Endothelial cell (in vitro differentiated cells): ENCODE measurements around the gene TAF1B. TPM values are rescaled to one million over a fixed set of nuclear protein-coding genes. Genes with fewer than 3 reads are reported as not detected.

ENCODE experiments used
- DNase-seq: peaks from one replicate; pipeline ENCODE4 v3.0.0; 2021; ENCODE audit warnings: low spot score
- H3K27ac Mint-ChIP-seq: one replicate; pipeline ENCODE4 v1.8.0; 2021; ENCODE audit warnings: mixed read lengths, inconsistent platforms; ENCODE audit not compliant: unreplicated experiment
- H3K27me3 Mint-ChIP-seq: one replicate; pipeline ENCODE4 v1.8.0; 2021; ENCODE audit warnings: mild to moderate bottlenecking, moderate library complexity, mixed read lengths, inconsistent platforms; ENCODE audit not compliant: unreplicated experiment
- H3K36me3 Mint-ChIP-seq: one replicate; pipeline ENCODE4 v1.8.0; 2021; ENCODE audit warnings: mild to moderate bottlenecking, low read depth, mixed read lengths, inconsistent platforms; ENCODE audit not compliant: unreplicated experiment
- H3K4me1 Mint-ChIP-seq: one replicate; pipeline ENCODE4 v1.8.0; 2021; ENCODE audit warnings: mild to moderate bottlenecking, mixed read lengths, inconsistent platforms; ENCODE audit not compliant: unreplicated experiment
- H3K4me3 Mint-ChIP-seq: one replicate; pipeline ENCODE4 v1.8.0; 2021; ENCODE audit warnings: mild to moderate bottlenecking, mixed read lengths, inconsistent platforms; ENCODE audit not compliant: unreplicated experiment
- H3K9me3 Mint-ChIP-seq: one replicate; pipeline ENCODE4 v1.8.0; 2021; ENCODE audit warnings: mixed read lengths, inconsistent platforms; ENCODE audit not compliant: unreplicated experiment
- total RNA-seq: library from RNA; stranded (reverse); fragmentation: NEBNext Ultra II Directional; extraction: Animal tissue kit (Norgen Biotek cat#: 25700); gene quantifications from one replicate; pipeline ENCODE4 v1.2.1, GENCODE V29; 2021; ENCODE audit not compliant: unreplicated experiment
- TF ChIP-seq, protein P1 (sequence below): fragments of 200-600 bp; sonication (generic); IDR thresholded peaks from one replicate; pipeline ENCODE4 v1.5.0; 2021; ENCODE audit warnings: antibody characterized with exemption; ENCODE audit not compliant: unreplicated experiment

The TAF1B gene
- total RNA-seq, 1 donor from 2014 or later: 19.5 TPM

DNA sequence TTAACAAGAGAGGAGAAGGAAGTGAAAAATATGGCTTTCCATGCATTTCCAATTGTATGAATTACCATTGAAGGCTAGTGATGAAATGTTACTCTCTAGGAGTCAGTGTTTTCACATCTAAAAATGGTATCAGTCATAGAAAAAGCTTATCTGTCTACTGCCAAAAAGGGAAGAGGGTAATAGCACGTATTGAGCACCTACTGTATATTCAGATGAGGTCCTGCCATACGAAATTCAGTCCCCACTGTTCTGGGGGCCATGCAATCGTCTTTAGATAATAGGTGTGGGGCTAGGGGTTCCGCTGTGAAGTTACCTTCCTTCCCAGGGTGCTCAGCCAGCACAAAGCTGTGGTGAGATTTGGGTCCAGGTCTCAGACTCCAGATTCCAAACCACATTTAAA lies 94.0 kb downstream of the TAF1B start:
- Mint-ChIP-seq H3K27ac (no peak overlapping the region), H3K9me3 (no peaks in the 10 kb centered on the region)

DNA sequence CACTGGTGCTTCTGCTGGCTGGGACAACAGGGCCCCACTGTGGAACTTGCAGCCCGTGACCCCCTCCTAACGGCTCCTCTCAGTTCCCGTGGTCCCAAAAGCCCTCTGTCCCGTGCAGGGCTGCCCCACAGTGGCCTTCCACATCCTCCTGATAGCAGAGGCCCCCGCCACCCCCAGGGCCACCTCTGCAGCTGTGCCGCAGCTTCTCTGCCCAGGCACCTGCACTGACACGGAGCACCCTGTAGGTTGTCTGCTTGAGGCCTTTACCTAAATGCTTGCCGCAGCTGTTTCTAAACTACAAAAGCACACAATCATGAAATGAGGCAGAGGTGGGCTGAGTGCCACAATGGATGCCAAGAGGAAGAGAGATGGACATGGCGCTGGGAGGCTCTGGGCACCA lies 94.7 kb downstream of the TAF1B start:
- Mint-ChIP-seq H3K4me1 (peaks cover 4% of the 10 kb centered on the region), H3K36me3 (peaks cover 12% of the 10 kb centered on the region), H3K4me3 (no peak overlapping the region), H3K9me3 (no peaks in the 10 kb centered on the region), H3K27me3 (no peaks in the 10 kb centered on the region), H3K27ac (no peak overlapping the region)
- TF ChIP-seq, protein P1, sequence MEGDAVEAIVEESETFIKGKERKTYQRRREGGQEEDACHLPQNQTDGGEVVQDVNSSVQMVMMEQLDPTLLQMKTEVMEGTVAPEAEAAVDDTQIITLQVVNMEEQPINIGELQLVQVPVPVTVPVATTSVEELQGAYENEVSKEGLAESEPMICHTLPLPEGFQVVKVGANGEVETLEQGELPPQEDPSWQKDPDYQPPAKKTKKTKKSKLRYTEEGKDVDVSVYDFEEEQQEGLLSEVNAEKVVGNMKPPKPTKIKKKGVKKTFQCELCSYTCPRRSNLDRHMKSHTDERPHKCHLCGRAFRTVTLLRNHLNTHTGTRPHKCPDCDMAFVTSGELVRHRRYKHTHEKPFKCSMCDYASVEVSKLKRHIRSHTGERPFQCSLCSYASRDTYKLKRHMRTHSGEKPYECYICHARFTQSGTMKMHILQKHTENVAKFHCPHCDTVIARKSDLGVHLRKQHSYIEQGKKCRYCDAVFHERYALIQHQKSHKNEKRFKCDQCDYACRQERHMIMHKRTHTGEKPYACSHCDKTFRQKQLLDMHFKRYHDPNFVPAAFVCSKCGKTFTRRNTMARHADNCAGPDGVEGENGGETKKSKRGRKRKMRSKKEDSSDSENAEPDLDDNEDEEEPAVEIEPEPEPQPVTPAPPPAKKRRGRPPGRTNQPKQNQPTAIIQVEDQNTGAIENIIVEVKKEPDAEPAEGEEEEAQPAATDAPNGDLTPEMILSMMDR: no peak
- no peak for DNase-seq

More for the DNA sequence above, 94.0 kb downstream of the TAF1B start:
- H3K27me3 Mint-ChIP-seq: no peaks in the 10 kb centered on the region
- no peak for DNase-seq
- peaks cover 15% of the 10 kb centered on the region for H3K36me3 Mint-ChIP-seq
- H3K4me1 Mint-ChIP-seq: peaks cover 4% of the 10 kb centered on the region
- TF ChIP-seq, protein P1: no peak
- no peak overlapping the region for H3K4me3 Mint-ChIP-seq

DNA sequence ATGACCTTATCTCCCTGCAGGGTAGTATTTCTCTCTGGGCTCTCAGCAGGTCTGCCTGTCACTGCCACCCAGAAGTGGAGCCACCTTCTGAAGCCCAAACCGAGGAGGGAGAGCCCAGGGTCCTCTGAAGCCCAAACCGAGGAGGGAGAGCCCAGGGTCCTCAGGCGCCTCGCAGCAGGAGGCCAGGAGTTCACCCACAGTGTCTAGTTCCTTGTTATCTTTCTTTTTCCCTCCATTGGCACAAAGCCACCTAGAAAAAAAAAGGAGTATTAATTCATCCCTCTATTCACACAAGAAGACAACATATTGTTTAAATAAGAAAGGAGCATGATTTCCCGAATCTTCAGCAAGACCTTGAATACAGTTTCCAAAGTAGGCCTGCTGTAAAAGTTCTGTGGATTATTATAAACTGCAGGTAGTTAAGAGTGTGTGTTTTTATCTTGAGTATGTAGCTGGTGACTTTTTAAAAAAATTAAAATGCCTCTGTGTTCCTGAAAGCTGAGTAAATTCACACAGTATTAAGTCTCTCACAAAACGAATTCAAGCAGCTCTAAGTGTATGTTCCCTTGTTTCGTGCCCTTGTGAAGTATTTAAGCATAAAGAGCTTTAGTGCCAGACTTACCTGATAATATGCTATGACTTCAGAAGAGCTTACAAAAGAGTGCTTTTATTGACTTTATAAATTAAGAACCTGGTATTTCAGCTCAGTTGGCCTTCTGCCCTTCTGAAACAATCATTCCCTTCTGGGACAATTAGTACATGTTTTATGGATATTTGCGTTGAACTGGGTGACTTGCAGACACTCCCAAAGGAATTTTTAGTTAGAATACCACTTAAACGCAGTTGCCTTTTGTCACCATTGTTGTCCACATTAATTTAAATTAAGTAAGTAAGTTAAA lies 96.6 kb downstream of the TAF1B start:
- Mint-ChIP-seq H3K9me3 (no peaks in the 10 kb centered on the region), H3K36me3 (peaks cover 4% of the 10 kb centered on the region), H3K4me1 (peaks cover 4% of the 10 kb centered on the region), H3K27me3 (peaks cover 1% of the 10 kb centered on the region), H3K27ac (no peak overlapping the region), H3K4me3 (no peak overlapping the region)
- TF ChIP-seq, protein P1: no peak
- no peak for DNase-seq

DNA sequence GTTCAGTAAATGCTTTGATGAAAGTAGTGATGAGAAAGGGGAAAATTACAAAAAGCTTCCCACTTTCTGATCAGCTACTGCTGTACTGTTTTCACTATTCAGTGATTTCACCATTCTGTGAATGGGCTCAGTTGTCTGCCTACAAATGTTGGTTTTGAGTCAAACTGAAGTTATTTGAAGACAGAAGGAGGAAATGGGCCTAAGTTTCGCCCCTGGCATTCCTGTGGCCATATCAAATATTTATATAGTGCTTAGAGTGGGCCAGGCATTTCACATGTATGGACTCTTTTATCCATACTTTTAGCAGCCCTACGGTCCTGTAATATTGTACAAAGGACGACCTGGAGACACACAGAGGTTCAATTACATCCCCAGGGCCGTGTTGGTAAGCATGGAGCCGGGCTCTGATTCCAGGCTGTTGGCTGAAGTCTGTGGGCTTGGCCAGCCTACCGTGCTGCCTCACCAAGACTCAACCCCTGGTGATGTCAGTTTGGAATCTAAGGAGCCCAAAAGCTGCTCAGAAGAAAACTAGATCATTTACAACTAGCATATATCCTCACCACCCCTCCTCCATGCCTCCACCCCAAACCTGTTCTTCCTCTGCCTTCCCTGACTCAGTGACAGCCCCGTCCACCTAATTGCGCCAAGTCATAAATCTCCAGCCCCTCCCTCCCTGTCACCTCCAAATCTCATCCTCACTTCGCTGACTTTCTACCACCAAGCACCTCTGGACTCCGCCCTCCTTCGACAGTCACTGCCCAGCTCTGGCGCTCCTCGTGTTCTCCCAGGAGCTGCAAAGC lies 98.1 kb downstream of the TAF1B start:
- Mint-ChIP-seq H3K9me3 (no peaks in the 10 kb centered on the region), H3K4me3 (no peak overlapping the region), H3K4me1 (peaks cover 4% of the 10 kb centered on the region), H3K27me3 (peaks cover 2% of the 10 kb centered on the region), H3K36me3 (no peaks in the 10 kb centered on the region), H3K27ac (no peak overlapping the region)
- no peak for DNase-seq
- TF ChIP-seq, protein P1: no peak
